Measurements from ENCODE around the gene JMJD1C. TPM values are rescaled to one million over a fixed set of nuclear protein-coding genes. Genes with fewer than 3 reads are reported as not detected.

Gene JMJD1C
- total RNA-seq, 1 donor from 2014 or later = 105 TPM

- intact Hi-C loops (cut with DNase I) = loop anchor here (10.0 kb wide), 1 partner anchor 57 kb away; the partner anchor contains the start of gene REEP3
Measured at GRCh38 chr10:63467841-63468240, 2.1 kb upstream of the JMJD1C start.

GRCh38 chr10:63466144-63466935 is 563 bp upstream of the JMJD1C start:
- DNase-seq (ENCODE audit: extremely low spot score in 2 of 2) = no peak
- TF ChIP-seq CTCF (IDR thresholded peaks at IDR 0.05) = no peak
- no peak for TF ChIP-seq POLR2AphosphoS5 (IDR thresholded peaks at IDR 0.05; ENCODE audit: insufficient read depth in 1 of 2, low read depth in 1 of 2)
- no peak for TF ChIP-seq POLR2A (IDR thresholded peaks at IDR 0.05)
- H3K4me3 ChIP-seq = peak overlapping the region; percentile 71 to 87

More at GRCh38 chr10:63467841-63468240, 2.1 kb upstream of the JMJD1C start:
- Histone ChIP-seq H3K9me3 (no peaks in the 10 kb centered on the region), H3K27me3 (no peaks in the 10 kb centered on the region), H3K36me3 (no peaks in the 10 kb centered on the region), H3K4me1 (peaks cover 9% of the 10 kb centered on the region), H3K27ac (no peak overlapping the region), H3K4me3 (no peak overlapping the region)
- no peak for TF ChIP-seq POLR2A (IDR thresholded peaks at IDR 0.05)
- TF ChIP-seq CTCF (IDR thresholded peaks at IDR 0.05) = no peak
- TF ChIP-seq POLR2AphosphoS5 (IDR thresholded peaks at IDR 0.05; ENCODE audit: insufficient read depth in 1 of 2, low read depth in 1 of 2) = no peak
- DNase-seq (ENCODE audit: extremely low spot score in 2 of 2) = no peak

DNA sequence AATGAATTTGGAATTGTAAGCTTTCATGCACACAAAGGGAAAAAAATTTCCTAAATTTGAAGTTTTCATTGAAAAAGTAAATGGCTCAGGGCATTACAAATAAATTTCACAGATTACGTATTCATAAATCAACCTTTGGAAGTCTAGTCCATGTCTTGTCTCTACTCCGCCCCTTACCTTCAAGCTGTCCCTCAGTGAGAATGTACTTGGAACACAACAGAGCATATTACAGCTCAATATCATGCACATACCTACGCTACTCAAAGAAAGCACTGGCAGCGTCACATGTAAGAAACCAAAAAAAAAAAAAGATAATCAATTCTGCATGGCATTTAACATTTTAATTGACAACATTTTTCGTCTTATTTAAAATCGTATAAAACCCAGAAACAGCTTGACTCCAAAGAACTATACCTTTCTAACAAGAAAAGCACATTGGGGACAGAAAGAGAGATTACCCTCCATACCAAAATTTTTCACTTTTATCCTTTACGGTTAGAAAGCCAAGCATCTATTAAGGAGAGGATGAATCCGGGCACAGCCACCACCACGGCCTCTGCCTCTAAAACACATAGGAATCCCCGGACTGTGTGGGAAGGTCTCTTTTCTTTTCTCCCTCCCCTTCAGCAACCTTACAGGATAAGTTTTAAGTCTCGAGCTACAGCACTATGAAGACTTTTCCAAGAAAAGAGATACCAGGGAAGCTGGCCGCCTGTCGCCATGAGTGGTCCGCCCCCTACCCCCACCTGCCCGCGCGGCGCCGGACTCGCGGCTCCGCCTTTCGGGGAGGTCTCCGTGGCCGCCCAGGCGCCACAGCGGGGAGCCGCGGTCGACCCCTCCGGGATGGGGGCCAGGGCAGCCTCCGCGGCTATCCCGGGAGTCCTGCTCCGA is 1.1 kb downstream of the JMJD1C start:
- peak overlapping the region; percentile 71 to 87 for H3K4me3 ChIP-seq
- H3K4me1 ChIP-seq = peaks cover 9% of the 10 kb centered on the region
- intact Hi-C loops (cut with DNase I) = loop anchor here (10.0 kb wide), 1 partner anchor 60 kb away; the partner anchor contains the start of gene REEP3
- H3K27ac ChIP-seq = peak overlapping the region; percentile 93
- no peak for TF ChIP-seq POLR2A (IDR thresholded peaks at IDR 0.05)
- no peak for TF ChIP-seq POLR2AphosphoS5 (IDR thresholded peaks at IDR 0.05; ENCODE audit: insufficient read depth in 1 of 2, low read depth in 1 of 2)
- TF ChIP-seq CTCF (IDR thresholded peaks at IDR 0.05) = no peak
- H3K27me3 ChIP-seq = no peaks in the 10 kb centered on the region
- DNase-seq (ENCODE audit: extremely low spot score in 2 of 2) = no peak
- no peaks in the 10 kb centered on the region for H3K36me3 ChIP-seq
- H3K9me3 ChIP-seq = no peaks in the 10 kb centered on the region

More at GRCh38 chr10:63466144-63466935, 563 bp upstream of the JMJD1C start:
- intact Hi-C loops (cut with DNase I) = loop anchor here (10.0 kb wide), 1 partner anchor 58 kb away; the partner anchor contains the start of gene REEP3
- no peaks in the 10 kb centered on the region for H3K27me3 ChIP-seq
- no peaks in the 10 kb centered on the region for H3K36me3 ChIP-seq
- H3K27ac ChIP-seq = peak overlapping the region; percentile 93
- peaks cover 9% of the 10 kb centered on the region for H3K4me1 ChIP-seq
- no peaks in the 10 kb centered on the region for H3K9me3 ChIP-seq

DNA sequence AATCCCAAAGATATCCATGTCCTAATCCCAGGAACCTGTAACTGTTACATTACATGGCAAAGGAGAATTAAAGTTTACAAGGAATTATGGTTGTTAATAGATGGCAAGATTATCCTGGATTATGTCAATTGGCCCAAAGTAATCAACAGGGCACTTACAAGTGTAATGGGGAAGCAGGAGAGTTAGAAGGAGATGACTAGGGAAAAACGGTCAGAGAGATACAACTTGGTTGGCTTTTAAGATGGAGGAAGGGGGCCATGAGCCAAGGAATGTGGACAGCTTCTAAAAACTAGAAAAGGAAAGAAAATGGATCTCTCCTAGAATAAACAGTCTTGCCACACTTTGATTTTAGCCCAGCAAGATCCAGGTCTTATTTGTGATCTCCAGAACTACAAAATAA is 3.3 kb downstream of the JMJD1C start:
- H3K4me1 ChIP-seq = peaks cover 9% of the 10 kb centered on the region
- no peak for DNase-seq (ENCODE audit: extremely low spot score in 2 of 2)
- no peaks in the 10 kb centered on the region for H3K9me3 ChIP-seq
- intact Hi-C loops (cut with DNase I) = loop anchor here (10.0 kb wide), 1 partner anchor 62 kb away; the partner anchor contains the start of gene REEP3
- H3K36me3 ChIP-seq = no peaks in the 10 kb centered on the region
- no peak overlapping the region for H3K27ac ChIP-seq
- H3K27me3 ChIP-seq = no peaks in the 10 kb centered on the region
- TF ChIP-seq CTCF (IDR thresholded peaks at IDR 0.05) (no peak), POLR2AphosphoS5 (IDR thresholded peaks at IDR 0.05; ENCODE audit: insufficient read depth in 1 of 2, low read depth in 1 of 2) (no peak), POLR2A (IDR thresholded peaks at IDR 0.05) (no peak)
- H3K4me3 ChIP-seq = no peak overlapping the region
